Astrocyte (in vitro differentiated cells and primary cell): ENCODE data around the gene GRIA1. TPM values are rescaled to one million over a fixed set of nuclear protein-coding genes. Genes with fewer than 3 reads are reported as not detected.

Experiments used
- DNase-seq: peaks from one replicate; pipeline ENCODE4 v3.0.0-alpha.2; 2010; ENCODE audit warnings: low read depth
- FAIRE-seq: peaks from 2 replicates; lab custom pipeline; 2011; peaks lifted over from hg19 to GRCh38; lab: Jason Lieb, UNC
- H2AFZ ChIP-seq: 2 replicates; pipeline ENCODE4 v1.6.0; 2012; ENCODE audit warnings: low read depth, low read length, inconsistent platforms
- H3K27ac ChIP-seq: 2 replicates; pipeline ENCODE4 v1.5.1; 2011; ENCODE audit warnings: low read depth, low read length, inconsistent platforms
- H3K27me3 ChIP-seq: 2 replicates; pipeline ENCODE4 v1.6.0; 2011; ENCODE audit warnings: low read length, inconsistent platforms; ENCODE audit not compliant: insufficient read depth
- H3K36me3 ChIP-seq: 2 replicates; pipeline ENCODE4 v1.5.1; 2011; ENCODE audit warnings: low read length, inconsistent platforms; ENCODE audit not compliant: insufficient read depth
- H3K4me1 ChIP-seq: 2 replicates; pipeline ENCODE4 v1.5.1; 2011; ENCODE audit warnings: low read length, inconsistent platforms; ENCODE audit not compliant: insufficient read depth
- H3K4me2 ChIP-seq: 2 replicates; pipeline ENCODE4 v1.6.0; 2012; ENCODE audit warnings: low read length, inconsistent platforms
- H3K4me3 ChIP-seq: 2 replicates; pipeline ENCODE4 v1.5.1; 2011; ENCODE audit warnings: low read depth, mild to moderate bottlenecking, low read length, inconsistent platforms; ENCODE audit not compliant: insufficient read depth
- H3K79me2 ChIP-seq: 2 replicates; pipeline ENCODE4 v1.6.0; 2012; ENCODE audit warnings: mild to moderate bottlenecking, low read length, inconsistent platforms; ENCODE audit not compliant: insufficient read depth
- H3K9ac ChIP-seq: 2 replicates; pipeline ENCODE4 v1.6.0; 2012; ENCODE audit warnings: mild to moderate bottlenecking, low read length, inconsistent platforms
- H3K9me3 ChIP-seq: 2 replicates; pipeline ENCODE4 v1.5.1; 2012; ENCODE audit warnings: low read depth, mild to moderate bottlenecking, low read length, inconsistent platforms; ENCODE audit not compliant: insufficient read depth
- H4K20me1 ChIP-seq: 2 replicates; pipeline ENCODE4 v1.6.0; 2012; ENCODE audit warnings: low read length, inconsistent platforms; ENCODE audit not compliant: insufficient read depth
- H3K27ac Mint-ChIP-seq: one replicate; pipeline ENCODE4 v1.8.0; 2021; ENCODE audit warnings: mild to moderate bottlenecking, mixed read lengths; ENCODE audit not compliant: unreplicated experiment
- H3K27me3 Mint-ChIP-seq: one replicate; pipeline ENCODE4 v1.8.0; 2021; ENCODE audit warnings: low read depth, mixed read lengths; ENCODE audit not compliant: unreplicated experiment
- H3K36me3 Mint-ChIP-seq: one replicate; pipeline ENCODE4 v1.8.0; 2021; ENCODE audit warnings: low read depth, mixed read lengths; ENCODE audit not compliant: unreplicated experiment
- H3K4me1 Mint-ChIP-seq: one replicate; pipeline ENCODE4 v1.8.0; 2021; ENCODE audit warnings: low read depth, mixed read lengths; ENCODE audit not compliant: unreplicated experiment
- H3K4me3 Mint-ChIP-seq: one replicate; pipeline ENCODE4 v1.8.0; 2021; ENCODE audit warnings: mild to moderate bottlenecking, moderate library complexity, mixed read lengths; ENCODE audit not compliant: unreplicated experiment
- H3K9me3 Mint-ChIP-seq: one replicate; pipeline ENCODE4 v1.8.0; 2021; ENCODE audit warnings: mild to moderate bottlenecking, mixed read lengths; ENCODE audit not compliant: unreplicated experiment
- CTCF ChIP-seq: IDR thresholded peaks from 2 replicates; pipeline ENCODE4 v1.5.1; 2011; ENCODE audit warnings: low read depth, mild to moderate bottlenecking, inconsistent platforms, low read length, moderate library complexity; ENCODE audit not compliant: insufficient read depth
- EZH2 ChIP-seq: IDR thresholded peaks from 2 replicates; pipeline ENCODE4 v1.6.1; 2012; ENCODE audit warnings: mild to moderate bottlenecking, low read length, inconsistent platforms; ENCODE audit not compliant: insufficient read depth
- total RNA-seq: library from RNA; stranded (reverse); gene quantifications from 2 replicates; pipeline ENCODE4 v1.2.1, GENCODE V29; 2021

The GRIA1 gene
- total RNA-seq, 1 donor from 2014 or later = 5.4 TPM

DNA sequence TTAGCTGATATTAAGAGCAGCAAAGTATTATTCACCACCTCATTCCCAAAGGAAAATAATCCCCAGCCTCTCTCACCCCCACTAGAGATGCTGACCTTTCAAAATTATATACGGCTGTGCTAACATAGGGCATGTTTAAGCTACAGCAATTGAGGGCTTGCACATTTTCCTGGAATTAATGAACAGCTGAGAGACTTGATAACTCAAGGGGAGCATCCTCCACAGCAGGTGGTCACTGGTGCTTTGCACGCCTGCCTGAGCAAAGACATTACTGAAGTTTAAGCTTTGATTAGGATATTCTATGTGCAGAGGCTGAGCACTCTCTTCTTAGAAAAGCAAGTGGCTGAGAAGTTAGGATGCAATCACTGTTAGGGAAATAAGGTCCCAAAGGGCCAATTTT is 317.3 kb downstream of the GRIA1 start:
- DNase-seq (no peak), FAIRE-seq (no peak)
- no peak for TF ChIP-seq EZH2
- TF ChIP-seq CTCF = no peak
- H3K4me3 Mint-ChIP-seq = no peak overlapping the region
- Histone ChIP-seq H3K9me3 (no peaks in the 10 kb centered on the region), H3K9ac (no peak overlapping the region), H3K4me1 (no peaks in the 10 kb centered on the region), H4K20me1 (no peaks in the 10 kb centered on the region), H3K79me2 (no peaks in the 10 kb centered on the region), H3K4me2 (no peak overlapping the region), H3K4me3 (no peak overlapping the region), H3K27ac (no peak overlapping the region), H2AFZ (no peak overlapping the region), H3K27me3 (no peaks in the 10 kb centered on the region), H3K36me3 (no peaks in the 10 kb centered on the region)
- H3K36me3 Mint-ChIP-seq = no peaks in the 10 kb centered on the region
- H3K27me3 Mint-ChIP-seq = peaks cover 14% of the 10 kb centered on the region
- H3K27ac Mint-ChIP-seq = no peak overlapping the region
- H3K4me1 Mint-ChIP-seq = no peaks in the 10 kb centered on the region
- H3K9me3 Mint-ChIP-seq = peaks cover 2% of the 10 kb centered on the region

GRCh38 chr5:153809166-153809565 is 318.7 kb downstream of the GRIA1 start:
- Mint-ChIP-seq H3K9me3 (peaks cover 4% of the 10 kb centered on the region), H3K27me3 (peaks cover 17% of the 10 kb centered on the region)
- TF ChIP-seq CTCF = no peak
- no peak for TF ChIP-seq EZH2

DNA sequence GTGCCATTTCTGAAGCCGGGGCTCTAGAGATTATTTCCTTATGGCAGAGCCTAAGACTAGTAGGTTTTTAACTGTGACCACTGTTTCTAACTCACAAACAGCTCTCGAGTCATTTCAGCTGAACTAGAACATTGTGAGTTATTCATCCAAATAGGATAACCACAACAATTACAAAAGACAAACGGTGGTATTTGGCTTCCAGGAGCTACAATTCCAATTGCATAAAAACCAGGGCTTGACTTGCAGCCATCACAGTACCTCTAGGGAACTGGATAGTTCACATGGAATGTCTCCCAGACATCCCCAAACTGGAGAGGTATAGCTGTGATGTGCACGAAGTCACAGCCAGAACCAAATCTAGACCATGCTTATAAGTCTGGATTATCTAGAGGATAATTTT is 323.4 kb downstream of the GRIA1 start:
- Histone ChIP-seq H3K4me3 (no peak overlapping the region), H3K4me1 (no peaks in the 10 kb centered on the region), H3K27ac (no peak overlapping the region), H3K9ac (no peak overlapping the region), H3K27me3 (no peaks in the 10 kb centered on the region), H3K9me3 (no peaks in the 10 kb centered on the region), H2AFZ (no peak overlapping the region), H3K36me3 (no peaks in the 10 kb centered on the region), H3K4me2 (no peak overlapping the region), H3K79me2 (no peaks in the 10 kb centered on the region), H4K20me1 (no peaks in the 10 kb centered on the region)
- FAIRE-seq (no peak), DNase-seq (no peak)
- Mint-ChIP-seq H3K9me3 (peaks cover 4% of the 10 kb centered on the region), H3K36me3 (no peaks in the 10 kb centered on the region), H3K27ac (no peak overlapping the region), H3K4me3 (no peak overlapping the region), H3K4me1 (peaks cover 8% of the 10 kb centered on the region), H3K27me3 (peaks cover 12% of the 10 kb centered on the region)
- TF ChIP-seq CTCF (no peak), EZH2 (no peak)

More at GRCh38 chr5:153809166-153809565, 318.7 kb downstream of the GRIA1 start:
- no peaks in the 10 kb centered on the region for H3K27me3 ChIP-seq
- DNase-seq = no peak
- no peak overlapping the region for H3K4me3 ChIP-seq
- no peak overlapping the region for H3K4me3 Mint-ChIP-seq
- no peak overlapping the region for H3K27ac ChIP-seq
- H3K4me1 ChIP-seq = no peaks in the 10 kb centered on the region
- H3K27ac Mint-ChIP-seq = peak overlapping the region; percentile 2
- H3K36me3 Mint-ChIP-seq = no peaks in the 10 kb centered on the region
- no peak overlapping the region for H2AFZ ChIP-seq
- no peaks in the 10 kb centered on the region for H3K36me3 ChIP-seq
- H3K4me2 ChIP-seq = no peak overlapping the region
- no peak for FAIRE-seq
- no peaks in the 10 kb centered on the region for H3K4me1 Mint-ChIP-seq
- H3K9ac ChIP-seq = no peak overlapping the region
- H4K20me1 ChIP-seq = no peaks in the 10 kb centered on the region
- no peaks in the 10 kb centered on the region for H3K9me3 ChIP-seq
- H3K79me2 ChIP-seq = no peaks in the 10 kb centered on the region
